ENCODE data around the gene NOS1AP.

DNA sequence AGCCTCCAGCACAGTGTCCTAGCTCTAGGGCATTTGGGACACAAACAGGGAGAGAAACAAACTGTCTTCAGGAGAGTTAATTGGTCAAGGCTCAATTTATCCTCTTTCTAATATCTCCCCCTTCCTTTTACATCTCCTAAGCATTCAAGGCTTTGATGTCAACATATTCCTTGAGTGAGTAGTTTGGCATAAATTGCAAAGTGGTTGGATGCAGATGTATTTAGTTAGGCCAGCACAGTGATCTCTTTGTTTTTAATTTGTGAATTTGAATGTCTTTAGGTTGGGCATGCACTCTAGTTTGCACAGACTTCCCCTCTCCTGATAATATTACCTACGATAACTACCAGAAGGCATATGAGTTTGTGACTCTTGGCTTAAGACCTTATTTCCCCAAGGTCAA lies 33.3 kb upstream of the NOS1AP start:
- TF ChIP-seq, protein P1, sequence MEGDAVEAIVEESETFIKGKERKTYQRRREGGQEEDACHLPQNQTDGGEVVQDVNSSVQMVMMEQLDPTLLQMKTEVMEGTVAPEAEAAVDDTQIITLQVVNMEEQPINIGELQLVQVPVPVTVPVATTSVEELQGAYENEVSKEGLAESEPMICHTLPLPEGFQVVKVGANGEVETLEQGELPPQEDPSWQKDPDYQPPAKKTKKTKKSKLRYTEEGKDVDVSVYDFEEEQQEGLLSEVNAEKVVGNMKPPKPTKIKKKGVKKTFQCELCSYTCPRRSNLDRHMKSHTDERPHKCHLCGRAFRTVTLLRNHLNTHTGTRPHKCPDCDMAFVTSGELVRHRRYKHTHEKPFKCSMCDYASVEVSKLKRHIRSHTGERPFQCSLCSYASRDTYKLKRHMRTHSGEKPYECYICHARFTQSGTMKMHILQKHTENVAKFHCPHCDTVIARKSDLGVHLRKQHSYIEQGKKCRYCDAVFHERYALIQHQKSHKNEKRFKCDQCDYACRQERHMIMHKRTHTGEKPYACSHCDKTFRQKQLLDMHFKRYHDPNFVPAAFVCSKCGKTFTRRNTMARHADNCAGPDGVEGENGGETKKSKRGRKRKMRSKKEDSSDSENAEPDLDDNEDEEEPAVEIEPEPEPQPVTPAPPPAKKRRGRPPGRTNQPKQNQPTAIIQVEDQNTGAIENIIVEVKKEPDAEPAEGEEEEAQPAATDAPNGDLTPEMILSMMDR (conservative IDR thresholded peaks at IDR 0.05 in 1 of 2, IDR thresholded peaks at IDR 0.05 in 1 of 2; ENCODE audit: extremely low read depth in 1 of 2, insufficient read depth in 1 of 2, low read depth in 1 of 2, low read length in 2 of 2): no peak
- no peak for TF ChIP-seq EZH2 (IDR thresholded peaks at IDR 0.05; ENCODE audit: borderline replicate concordance, low read length)
